ENCODE results near the gene NUDCD2.

DNA sequence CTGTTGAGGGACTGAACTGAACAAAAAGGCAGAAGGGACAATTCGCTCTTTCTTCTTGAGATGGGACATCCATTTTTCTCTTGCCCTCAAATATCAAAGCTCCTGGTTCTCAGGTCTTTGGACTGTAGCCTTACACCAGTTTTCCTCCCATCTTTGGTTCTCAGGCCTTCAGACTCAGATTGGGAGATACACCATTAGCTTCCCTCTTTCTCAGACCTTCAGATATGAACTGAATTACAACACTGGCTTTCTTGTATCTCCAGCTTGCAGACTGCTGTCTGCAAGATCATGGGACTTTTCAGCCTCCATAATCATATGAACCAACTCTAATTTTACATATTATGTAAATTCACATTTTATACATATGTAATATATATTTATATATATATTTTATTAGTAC, 35.1 kb downstream of the NUDCD2 start:
- TF ChIP-seq, protein P1, sequence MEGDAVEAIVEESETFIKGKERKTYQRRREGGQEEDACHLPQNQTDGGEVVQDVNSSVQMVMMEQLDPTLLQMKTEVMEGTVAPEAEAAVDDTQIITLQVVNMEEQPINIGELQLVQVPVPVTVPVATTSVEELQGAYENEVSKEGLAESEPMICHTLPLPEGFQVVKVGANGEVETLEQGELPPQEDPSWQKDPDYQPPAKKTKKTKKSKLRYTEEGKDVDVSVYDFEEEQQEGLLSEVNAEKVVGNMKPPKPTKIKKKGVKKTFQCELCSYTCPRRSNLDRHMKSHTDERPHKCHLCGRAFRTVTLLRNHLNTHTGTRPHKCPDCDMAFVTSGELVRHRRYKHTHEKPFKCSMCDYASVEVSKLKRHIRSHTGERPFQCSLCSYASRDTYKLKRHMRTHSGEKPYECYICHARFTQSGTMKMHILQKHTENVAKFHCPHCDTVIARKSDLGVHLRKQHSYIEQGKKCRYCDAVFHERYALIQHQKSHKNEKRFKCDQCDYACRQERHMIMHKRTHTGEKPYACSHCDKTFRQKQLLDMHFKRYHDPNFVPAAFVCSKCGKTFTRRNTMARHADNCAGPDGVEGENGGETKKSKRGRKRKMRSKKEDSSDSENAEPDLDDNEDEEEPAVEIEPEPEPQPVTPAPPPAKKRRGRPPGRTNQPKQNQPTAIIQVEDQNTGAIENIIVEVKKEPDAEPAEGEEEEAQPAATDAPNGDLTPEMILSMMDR (IDR thresholded peaks at IDR 0.05): no peak
- TF ChIP-seq POLR2AphosphoS5 (IDR thresholded peaks at IDR 0.05) (no peak), POLR2A (IDR thresholded peaks at IDR 0.05) (no peak), EP300 (IDR thresholded peaks at IDR 0.05) (no peak)
